ENCODE data around the gene SPTBN5.

GRCh38 chr15:41895957-41896356, 2.1 kb upstream of the SPTBN5 start:
- TF ChIP-seq CTCF (conservative IDR thresholded peaks at IDR 0.05; ENCODE audit: low read length) = no peak
- TF ChIP-seq EZH2phosphoT487 (IDR thresholded peaks at IDR 0.05; ENCODE audit: borderline replicate concordance, low read depth, low read length) = no peak
